Measurements from ENCODE around the gene REM2.

GRCh38 chr14:22837750-22838538, 45.1 kb upstream of the REM2 start:
- TF ChIP-seq CTCF (IDR thresholded peaks at IDR 0.05) = no peak
- TF ChIP-seq SIN3A (IDR thresholded peaks at IDR 0.05; ENCODE audit: borderline replicate concordance, insufficient read depth, low read depth, low read length) = no peak
